GM21723 (cell line): ENCODE data around the gene KCNH1.

ENCODE experiments used
- ATAC-seq: cut with Tn5 transposase; IDR thresholded peaks from one replicate; pipeline ENCODE4 v1.9.1; 2021; ENCODE audit warnings: mild to moderate bottlenecking, moderate library complexity; ENCODE audit not compliant: unreplicated experiment

The KCNH1 gene

DNA sequence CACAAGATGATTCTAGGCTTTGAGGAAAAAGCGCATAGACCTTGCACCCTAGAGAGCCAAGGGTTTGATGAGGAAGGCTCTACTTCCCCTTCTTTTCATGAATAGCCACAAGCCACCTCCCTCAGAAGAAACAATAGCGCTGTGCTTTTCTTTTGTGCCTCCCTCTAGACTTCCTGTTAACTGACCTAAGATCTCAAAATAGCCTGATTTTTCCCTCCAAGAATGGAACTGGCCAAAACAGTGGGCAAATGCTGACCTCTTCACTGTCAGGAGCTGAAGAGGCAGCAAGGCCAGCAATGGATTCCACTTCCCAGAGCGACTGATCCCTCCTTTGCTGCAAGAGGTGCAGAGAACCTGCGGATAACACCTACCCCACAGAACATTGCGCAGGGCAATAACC lies 362.8 kb downstream of the KCNH1 start:
- no peak for ATAC-seq

DNA sequence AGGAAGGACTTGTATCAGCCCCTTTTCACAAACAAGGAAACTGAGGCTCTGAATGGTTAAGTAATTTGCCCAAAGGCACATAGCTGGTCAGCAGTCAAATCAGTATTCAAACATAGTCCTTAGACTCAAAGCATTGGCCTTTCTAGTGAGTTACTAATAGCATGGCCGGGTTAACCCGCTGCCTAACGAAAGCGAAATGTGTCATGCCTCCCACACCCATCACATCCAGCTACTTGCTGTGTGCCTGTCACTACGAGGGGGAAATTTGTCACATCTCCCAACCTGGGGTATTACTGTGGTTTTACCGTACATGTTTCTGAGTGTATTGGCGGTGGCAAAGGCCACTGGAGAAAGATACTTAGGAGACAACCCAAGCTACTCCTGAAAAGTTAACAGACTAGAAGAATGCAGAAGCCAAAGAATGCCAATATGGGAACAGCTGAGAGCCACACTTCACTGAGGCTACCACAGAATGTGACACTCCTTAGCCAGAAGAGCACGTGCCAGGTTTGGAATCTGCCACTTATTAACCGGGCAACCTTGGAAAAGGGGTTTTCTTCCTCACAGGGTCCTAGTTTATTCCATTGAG lies 363.5 kb downstream of the KCNH1 start:
- ATAC-seq = no peak

DNA sequence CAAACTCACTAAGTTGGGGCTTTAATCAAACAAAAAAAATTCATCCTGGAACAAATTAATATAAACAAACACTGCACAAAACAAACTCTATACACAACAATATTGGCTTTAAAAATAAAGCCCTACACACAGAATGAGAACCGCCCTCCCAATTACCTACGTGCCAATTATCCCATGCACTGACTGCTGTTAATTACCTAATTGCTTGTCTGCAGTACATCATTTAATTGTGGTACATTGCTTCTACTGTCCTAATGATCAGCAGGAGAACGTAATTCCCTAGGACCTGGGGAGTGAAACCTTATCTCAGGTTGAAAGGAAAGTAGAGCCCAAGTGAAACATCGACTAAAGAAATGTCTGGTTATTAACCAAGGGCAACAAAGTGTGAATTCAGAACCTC lies 364.5 kb downstream of the KCNH1 start:
- ATAC-seq = no peak

- ATAC-seq = no peak
These were observed 369.4 kb downstream of the KCNH1 start for GRCh38 chr1:210764536-210764935.

DNA sequence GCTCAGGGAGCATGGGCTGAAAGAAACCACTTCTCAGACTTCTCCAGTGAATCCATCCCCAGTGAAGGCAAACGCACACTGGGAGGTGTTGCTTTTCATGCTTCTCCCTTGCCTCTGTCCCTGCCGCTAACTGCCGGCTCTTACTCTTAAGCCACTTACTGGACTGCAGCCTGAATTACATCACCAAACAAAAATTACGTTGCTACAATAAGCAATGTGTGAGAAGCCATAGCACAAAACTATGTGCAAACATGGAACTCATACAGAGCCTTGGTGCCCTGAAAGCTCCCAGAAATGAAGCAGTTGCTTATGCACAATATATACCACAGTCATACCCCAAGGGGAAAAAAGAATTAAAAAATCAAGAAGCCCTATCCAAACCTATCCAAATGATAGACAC lies 375.2 kb downstream of the KCNH1 start:
- no peak for ATAC-seq

GRCh38 chr1:210758261-210758660 lies 375.7 kb downstream of the KCNH1 start:
- ATAC-seq = no peak

GRCh38 chr1:210757677-210758076 lies 376.3 kb downstream of the KCNH1 start:
- ATAC-seq = no peak

DNA sequence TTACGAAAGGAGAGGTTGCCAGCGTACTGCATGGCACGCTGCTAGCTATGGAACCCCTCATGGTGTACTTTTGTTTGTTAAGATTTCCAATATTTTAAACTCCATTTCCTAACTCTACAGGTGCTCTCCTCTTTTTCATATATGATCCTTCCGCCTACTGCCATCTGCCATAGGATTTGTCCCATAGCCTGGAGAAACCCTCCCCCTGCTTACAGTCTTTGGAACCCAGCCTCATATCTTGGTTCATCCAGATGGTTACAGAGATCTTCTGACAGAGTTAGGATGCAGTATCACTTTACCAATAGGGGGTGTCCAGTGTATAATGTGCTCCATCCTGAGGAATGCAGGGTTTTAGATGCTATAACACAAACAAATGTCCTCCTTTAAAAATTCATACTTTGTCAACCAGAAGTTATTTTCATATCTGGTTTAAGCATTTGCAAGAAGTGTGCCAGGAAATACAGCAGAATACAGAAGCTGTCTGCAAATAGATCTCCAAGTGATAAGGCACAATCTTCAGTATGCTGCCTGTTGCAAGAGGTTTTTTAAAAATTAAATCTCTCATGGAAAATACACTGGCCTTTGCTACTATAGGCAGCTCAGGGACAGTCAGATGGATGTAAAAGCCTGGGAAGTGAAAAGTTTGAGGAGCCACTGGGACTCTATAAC lies 377.8 kb downstream of the KCNH1 start:
- ATAC-seq = no peak

GRCh38 chr1:210754878-210755665 lies 378.9 kb downstream of the KCNH1 start:
- no peak for ATAC-seq

GRCh38 chr1:210751911-210752310 lies 382.0 kb downstream of the KCNH1 start:
- no peak for ATAC-seq

DNA sequence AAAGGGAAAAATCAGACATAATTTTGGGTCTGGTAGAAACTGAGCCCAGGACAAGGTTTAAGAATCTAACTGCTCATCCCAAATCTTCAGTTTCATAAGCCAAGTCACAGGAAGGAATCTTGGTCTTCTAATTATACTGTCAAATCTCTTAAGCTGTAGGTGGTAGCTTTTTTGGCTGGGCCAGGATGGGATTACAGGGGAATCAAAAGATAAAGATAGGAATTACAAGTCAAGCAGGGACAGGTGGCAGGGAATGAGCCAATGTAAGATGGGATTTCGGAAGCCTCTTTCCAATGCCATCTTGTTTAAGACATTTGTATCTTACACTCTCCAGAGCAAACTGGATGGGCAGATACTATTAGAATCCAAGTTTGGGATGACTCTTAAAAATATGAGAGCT lies 383.5 kb downstream of the KCNH1 start:
- no peak for ATAC-seq

- ATAC-seq = no peak
These were observed 385.2 kb downstream of the KCNH1 start for GRCh38 chr1:210748796-210749195.

DNA sequence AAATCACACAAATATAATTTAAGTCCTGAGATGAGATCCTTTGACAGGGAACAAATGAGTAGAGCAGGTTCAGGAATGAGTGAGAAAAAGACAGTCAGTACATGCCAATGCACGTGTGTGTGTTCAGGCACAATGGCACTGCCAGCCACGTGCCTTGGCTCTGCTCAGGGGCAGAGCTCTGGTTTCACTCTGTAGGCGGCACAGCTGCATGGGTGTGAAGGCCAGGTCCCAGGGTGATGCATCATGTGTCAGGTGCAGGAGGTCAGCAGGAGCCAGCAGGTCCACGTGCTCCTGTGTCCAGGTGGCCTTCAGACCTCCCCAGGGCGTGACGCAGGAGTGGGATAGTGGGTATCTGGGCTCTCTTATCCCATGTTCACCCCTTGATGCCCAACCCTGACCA lies 386.1 kb downstream of the KCNH1 start:
- no peak for ATAC-seq

GRCh38 chr1:210747112-210747511 lies 386.8 kb downstream of the KCNH1 start:
- no peak for ATAC-seq

DNA sequence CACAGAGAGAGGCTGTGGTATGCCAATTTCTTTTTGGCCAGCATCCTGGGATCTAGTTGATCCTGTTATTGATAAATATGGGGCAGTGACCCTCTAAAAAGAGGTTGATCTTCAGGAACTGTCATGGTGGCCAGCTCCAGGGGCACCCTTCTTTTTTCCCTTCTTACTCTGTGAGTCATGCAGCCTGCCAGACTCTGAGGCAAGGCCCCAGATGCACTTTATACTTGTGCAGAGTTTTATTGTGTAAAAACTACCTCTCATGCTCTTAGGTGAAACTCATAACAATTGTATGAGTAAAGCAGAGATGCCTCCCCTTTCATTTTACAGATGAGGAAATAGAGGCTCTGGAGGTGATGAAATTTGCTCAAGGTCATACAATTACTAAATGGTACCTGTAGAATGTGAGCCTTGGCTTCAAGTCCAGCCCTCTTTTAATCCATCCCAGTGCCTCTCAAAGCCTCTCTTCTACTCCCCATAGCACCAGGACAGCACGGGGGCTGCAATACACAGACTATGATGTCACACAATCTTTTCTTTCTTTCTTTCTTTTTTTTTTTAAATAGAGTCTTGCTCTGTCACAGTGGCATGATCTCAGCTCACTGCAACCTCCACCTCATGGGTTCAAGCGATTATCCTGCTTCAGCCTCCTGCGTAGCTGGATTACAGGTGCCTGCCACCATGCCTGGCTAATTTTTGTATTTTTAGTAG lies 387.8 kb downstream of the KCNH1 start:
- ATAC-seq = no peak

DNA sequence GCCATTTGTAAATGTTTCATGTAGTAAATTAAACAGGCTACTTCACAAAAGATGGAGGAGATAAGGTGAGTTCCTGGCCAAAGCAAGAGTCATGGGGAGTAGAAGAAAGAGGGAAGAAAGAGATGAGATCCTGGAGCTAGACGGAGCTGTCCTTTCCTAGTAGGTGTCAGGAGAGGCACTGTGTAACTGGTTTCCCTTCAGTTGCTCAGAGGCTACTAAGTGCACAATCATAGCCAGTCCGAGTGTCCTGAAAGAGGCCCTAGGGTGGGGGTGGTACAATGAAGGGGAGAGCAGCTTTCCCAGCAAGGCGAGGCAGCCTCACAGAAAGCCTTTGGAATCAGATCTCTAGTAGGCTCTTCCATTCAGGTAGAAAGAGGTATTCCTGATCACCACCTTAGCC lies 390.9 kb downstream of the KCNH1 start:
- no peak for ATAC-seq

DNA sequence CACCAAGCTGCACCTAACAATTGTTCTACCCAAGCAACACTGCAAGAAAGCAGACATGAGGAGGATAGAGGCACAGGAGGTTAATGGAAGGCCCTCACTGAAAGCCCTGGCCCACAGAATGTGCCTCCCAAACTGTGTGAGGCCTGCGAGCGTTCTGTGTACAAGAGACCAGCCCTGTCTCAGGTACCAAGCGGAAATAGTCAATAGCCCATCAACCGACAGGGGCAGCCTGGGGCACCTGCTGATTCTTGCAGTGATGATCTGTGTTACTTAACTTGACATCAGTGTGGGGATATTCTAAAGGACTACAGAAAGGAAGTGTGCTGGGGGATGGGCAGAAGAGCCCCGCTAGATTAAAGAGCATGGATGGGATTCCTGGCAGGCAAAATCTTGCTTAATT lies 392.4 kb downstream of the KCNH1 start:
- ATAC-seq = no peak

DNA sequence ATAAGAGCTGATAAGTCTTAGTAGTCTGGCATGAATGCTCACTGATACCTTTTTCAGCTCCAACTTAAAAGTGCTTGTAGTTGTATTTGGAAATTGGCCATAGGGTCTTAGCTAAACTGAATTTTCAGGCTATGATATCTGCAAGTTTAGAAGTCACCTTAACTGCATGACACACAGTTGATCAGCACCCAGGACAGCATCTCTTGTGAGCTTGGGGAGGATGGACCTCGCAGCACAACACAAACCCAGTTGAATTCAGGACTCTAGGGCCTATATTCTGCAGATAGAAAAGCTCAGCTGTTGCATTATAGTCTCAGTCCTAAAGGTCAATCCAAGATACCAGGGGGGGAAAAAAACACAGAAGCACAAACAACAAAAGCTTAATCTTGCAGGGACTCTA lies 394.3 kb downstream of the KCNH1 start:
- ATAC-seq = no peak

DNA sequence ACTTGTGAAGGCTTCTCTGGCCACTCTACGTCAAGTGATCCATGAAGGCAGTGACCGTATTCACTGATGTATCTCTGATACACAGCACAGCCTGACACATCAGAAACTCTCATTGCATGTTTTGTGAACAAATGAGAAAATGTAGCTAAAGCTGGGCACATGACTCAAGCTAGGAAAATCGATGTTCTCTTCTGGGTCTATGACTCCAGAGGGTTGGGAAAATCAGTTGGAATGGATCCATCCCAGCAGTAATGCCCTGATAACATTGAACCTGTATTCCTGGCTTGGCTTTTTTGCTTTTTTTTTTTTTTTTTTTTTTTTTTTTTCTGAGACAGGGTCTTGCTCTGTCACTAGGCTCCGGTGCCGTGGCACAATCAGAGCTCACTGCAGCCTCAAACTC lies 395.7 kb downstream of the KCNH1 start:
- ATAC-seq = no peak

DNA sequence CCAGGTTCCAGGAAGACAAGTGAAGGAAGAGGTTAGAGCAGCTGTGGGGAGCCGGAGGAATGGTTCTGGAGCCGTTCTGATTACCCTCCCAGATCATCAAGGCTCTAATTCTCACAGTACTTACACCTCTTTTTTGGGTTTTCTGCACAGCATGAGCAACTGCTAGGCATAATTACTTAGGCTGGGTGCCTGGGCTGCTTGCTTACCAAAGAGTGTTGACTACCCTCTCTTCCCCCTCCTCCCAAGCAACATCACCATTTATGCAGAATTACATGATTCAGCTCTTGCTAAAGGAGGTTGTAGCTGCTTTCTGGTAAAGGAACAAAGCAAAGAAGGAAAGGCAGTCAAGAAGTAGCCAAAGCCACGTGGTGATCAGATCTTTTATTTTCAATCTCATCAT lies 397.2 kb downstream of the KCNH1 start:
- no peak for ATAC-seq

- no peak for ATAC-seq
These were observed 402.4 kb downstream of the KCNH1 start for GRCh38 chr1:210731597-210731996.

DNA sequence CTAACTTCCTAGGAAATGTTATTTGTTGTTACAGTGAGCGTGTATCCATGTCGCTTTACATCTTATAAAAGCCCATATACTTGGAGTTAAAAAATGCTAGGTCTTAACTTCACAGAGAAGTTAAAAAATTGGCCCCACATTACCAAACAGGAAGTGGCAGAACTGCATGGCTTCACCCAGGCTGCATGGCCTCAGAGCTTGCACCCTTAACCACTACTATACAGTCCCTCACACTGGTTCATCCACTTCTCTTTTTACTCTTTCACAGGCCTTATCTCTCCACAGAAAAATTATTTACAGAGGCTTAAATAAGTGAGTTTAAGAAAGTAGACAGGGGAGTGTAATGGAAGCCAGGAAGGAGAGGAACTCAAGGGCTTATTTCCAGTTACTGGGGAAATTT lies 402.8 kb downstream of the KCNH1 start:
- ATAC-seq = no peak
